WERI-Rb-1 (cell line): Measurements from ENCODE around the gene WDR7.

ENCODE experiments used
- DNase-seq: peaks from one replicate; pipeline ENCODE4 v3.0.0-alpha.2; 2020
- H3K27ac ChIP-seq: fragments of 250-450 bp; sonication (Bioruptor Pico); 2 replicates; pipeline ENCODE4 v1.5.1; 2020; ENCODE audit warnings: mild to moderate bottlenecking, moderate library complexity
- H3K27me3 ChIP-seq: fragments of 250-450 bp; sonication (Bioruptor Pico); 2 replicates; pipeline ENCODE4 v1.5.1; 2021; ENCODE audit warnings: mild to moderate bottlenecking, low read depth, moderate library complexity; ENCODE audit not compliant: insufficient read depth, severe bottlenecking
- H3K36me3 ChIP-seq: fragments of 250-450 bp; sonication (Bioruptor Pico); 2 replicates; pipeline ENCODE4 v1.5.1; 2020; ENCODE audit warnings: mild to moderate bottlenecking, moderate library complexity
- H3K4me3 ChIP-seq: 2 replicates; pipeline ENCODE4 v1.5.1; 2011; ENCODE audit warnings: low read depth, mild to moderate bottlenecking, control low read depth, low read length
- H3K9me3 ChIP-seq: fragments of 250-450 bp; sonication (Bioruptor Pico); 2 replicates; pipeline ENCODE4 v1.5.1; 2021; ENCODE audit warnings: mild to moderate bottlenecking, moderate library complexity; ENCODE audit not compliant: severe bottlenecking
- CTCF ChIP-seq: IDR thresholded peaks from 2 replicates; pipeline ENCODE4 v1.5.1; 2011; ENCODE audit warnings: low read depth, mild to moderate bottlenecking, control low read depth, inconsistent platforms, low read length

The WDR7 gene

GRCh38 chr18:56995579-56996188 lies 344.5 kb downstream of the WDR7 start:
- no peak overlapping the region for H3K4me3 ChIP-seq
- no peaks in the 10 kb centered on the region for H3K36me3 ChIP-seq
- H3K27ac ChIP-seq, result no peak overlapping the region
- no peaks in the 10 kb centered on the region for H3K9me3 ChIP-seq
- H3K27me3 ChIP-seq, result no peaks in the 10 kb centered on the region
- DNase-seq, result no peak
- no peak for TF ChIP-seq CTCF

- DNase-seq, result no peak
- no peaks in the 10 kb centered on the region for H3K27me3 ChIP-seq
- no peak overlapping the region for H3K27ac ChIP-seq
- no peak overlapping the region for H3K4me3 ChIP-seq
- H3K9me3 ChIP-seq, result no peaks in the 10 kb centered on the region
- no peak for TF ChIP-seq CTCF
- H3K36me3 ChIP-seq, result no peaks in the 10 kb centered on the region
These were observed 346.0 kb downstream of the WDR7 start for GRCh38 chr18:56997200-56997599.

GRCh38 chr18:56999823-57000222 lies 348.7 kb downstream of the WDR7 start:
- Histone ChIP-seq H3K27me3 (no peaks in the 10 kb centered on the region), H3K27ac (no peak overlapping the region), H3K9me3 (no peaks in the 10 kb centered on the region), H3K4me3 (no peak overlapping the region), H3K36me3 (no peaks in the 10 kb centered on the region)
- no peak for TF ChIP-seq CTCF
- DNase-seq, result no peak

GRCh38 chr18:57002627-57003026 lies 351.5 kb downstream of the WDR7 start:
- TF ChIP-seq CTCF, result no peak
- no peak for DNase-seq
- no peaks in the 10 kb centered on the region for H3K36me3 ChIP-seq
- no peak overlapping the region for H3K4me3 ChIP-seq
- no peaks in the 10 kb centered on the region for H3K27me3 ChIP-seq
- no peak overlapping the region for H3K27ac ChIP-seq
- no peaks in the 10 kb centered on the region for H3K9me3 ChIP-seq

GRCh38 chr18:57003342-57003741 lies 352.2 kb downstream of the WDR7 start:
- no peaks in the 10 kb centered on the region for H3K27me3 ChIP-seq
- no peak overlapping the region for H3K27ac ChIP-seq
- no peak for DNase-seq
- no peak for TF ChIP-seq CTCF
- H3K9me3 ChIP-seq, result no peaks in the 10 kb centered on the region
- no peaks in the 10 kb centered on the region for H3K36me3 ChIP-seq
- no peak overlapping the region for H3K4me3 ChIP-seq

GRCh38 chr18:57004366-57005121 lies 353.4 kb downstream of the WDR7 start:
- no peak for DNase-seq
- no peaks in the 10 kb centered on the region for H3K36me3 ChIP-seq
- no peak overlapping the region for H3K27ac ChIP-seq
- no peak overlapping the region for H3K4me3 ChIP-seq
- no peaks in the 10 kb centered on the region for H3K9me3 ChIP-seq
- no peak for TF ChIP-seq CTCF
- H3K27me3 ChIP-seq, result no peaks in the 10 kb centered on the region
